ENCODE measurements around the gene ANK3.

DNA sequence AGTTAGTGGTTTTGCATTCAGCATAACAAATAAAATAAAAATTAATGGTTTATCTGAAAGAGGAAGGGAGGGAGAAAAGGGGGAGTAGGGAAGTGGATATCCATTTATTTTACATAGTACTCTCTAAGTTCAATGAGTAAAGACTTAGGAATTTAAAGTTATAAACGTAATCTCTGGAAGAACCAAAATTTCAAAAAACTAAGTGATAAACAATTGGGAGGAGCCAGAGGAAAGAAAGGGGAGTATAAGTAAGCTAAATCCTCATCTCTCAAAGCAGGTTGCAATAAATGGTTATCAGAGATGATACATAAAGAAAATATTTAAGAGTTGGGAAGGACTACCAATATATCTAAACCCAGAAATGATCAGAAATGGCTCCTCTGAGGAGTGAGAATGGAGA, 46.4 kb downstream of the ANK3 start:
- TF ChIP-seq SIN3A (IDR thresholded peaks at IDR 0.05; ENCODE audit: borderline replicate concordance, insufficient read depth, low read length): no peak
- TF ChIP-seq POLR2AphosphoS5 (IDR thresholded peaks at IDR 0.05; ENCODE audit: low read depth, low read length): no peak
- TF ChIP-seq TAF1 (IDR thresholded peaks at IDR 0.05; ENCODE audit: borderline replicate concordance, insufficient read depth, low read length): no peak
